A204.1 (cell line): ENCODE data around the gene AJUBA.

Experiments
- FAIRE-seq: peaks from 2 replicates; lab custom pipeline; 2012; peaks lifted over from hg19 to GRCh38; lab: Jason Lieb, UNC

AJUBA gene

DNA sequence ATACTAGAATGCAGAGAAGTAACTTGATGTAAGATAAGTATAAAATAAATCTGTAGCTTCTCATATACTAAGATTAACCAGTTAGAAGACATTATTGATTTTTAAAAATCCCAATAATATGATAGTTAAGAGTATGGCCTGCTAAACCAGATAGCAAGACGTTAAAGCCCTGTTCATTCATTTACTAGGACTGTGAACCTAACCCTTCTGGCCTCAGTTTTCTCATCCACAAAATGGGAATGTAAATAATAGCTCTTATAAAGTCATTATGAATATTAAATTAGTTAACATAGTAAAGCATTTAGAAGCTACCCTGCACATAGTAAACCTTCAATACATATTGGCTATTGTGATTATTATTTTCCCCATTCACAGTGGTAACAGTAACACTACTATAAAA is 47.2 kb downstream of the AJUBA start:
- FAIRE-seq: no peak

DNA sequence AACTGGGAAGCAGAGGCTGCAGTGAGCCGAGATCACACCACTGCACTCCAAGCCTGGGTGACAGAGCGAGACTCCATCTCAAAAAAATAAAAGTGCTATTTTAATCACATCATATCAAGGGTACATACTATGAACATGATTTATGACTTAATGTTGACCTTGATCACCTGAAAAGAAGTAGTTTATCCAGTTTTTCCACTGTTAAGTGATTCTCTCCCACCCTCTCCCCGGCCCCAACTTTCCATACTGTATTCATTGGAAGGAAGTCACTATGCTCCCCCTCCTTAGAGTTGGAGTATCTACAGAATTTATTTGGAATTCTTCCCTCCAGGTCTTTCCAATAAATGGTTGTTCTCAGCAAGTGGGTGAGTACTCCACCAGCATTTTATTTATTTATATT is 50.2 kb downstream of the AJUBA start:
- FAIRE-seq: no peak

DNA sequence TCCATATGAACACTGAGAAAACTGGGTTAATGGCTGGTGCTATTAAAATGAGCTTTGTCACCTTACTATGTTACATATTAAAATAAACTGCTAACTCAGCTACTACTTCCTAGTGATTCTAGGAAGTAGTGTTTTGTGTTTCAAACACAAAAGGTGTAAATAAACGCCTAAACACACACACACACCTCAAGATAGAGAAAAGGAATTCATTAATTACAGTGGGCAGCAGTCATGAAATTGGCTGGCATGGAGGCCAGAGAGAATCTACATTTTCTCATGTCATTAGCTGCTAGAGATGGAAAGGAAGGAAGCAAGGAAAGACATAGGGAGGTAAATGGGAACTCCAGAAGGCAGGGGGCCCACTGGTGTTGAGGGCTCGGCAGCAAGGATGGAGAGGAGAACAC is 52.4 kb downstream of the AJUBA start:
- FAIRE-seq: no peak

DNA sequence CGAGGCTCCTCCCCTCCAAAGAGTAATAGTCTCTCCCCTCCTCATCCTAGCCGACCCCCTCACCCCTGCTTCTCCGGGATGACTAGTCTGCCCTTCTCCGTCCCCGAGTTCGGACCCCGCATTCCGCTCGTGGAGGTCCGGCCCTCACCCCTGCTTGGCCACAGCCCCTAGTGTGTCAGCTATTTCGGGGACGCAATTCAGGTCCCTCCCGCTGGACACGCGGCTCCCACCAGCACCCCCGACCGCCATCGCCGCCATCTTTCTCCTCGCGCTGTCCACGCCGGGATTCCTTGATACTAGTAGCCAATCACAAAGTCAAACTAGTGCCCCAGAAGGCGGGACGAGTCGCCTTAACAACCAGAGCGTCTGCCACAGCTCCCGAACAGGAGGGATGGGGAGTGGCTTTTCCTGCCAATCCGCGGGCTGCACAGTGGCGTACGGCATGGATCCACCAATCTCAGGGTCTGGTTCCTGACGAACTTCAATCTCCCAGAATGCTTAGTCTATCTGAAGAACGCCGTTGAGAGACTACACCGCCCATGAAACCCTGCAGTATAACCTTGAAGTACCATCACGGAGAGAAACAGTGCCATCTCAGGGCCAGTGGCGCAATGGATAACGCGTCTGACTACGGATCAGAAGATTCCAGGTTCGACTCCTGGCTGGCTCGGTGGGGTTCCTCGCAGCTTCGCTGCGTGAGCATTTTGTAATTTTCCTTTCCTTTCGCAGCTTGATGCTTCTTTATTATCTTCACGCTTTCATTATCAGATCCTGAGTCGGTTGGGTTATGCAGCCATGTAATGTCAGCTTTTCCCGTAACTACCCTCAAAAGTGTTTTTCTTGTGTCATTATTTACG is 53.0 kb downstream of the AJUBA start, which contains the start of gene PRMT5:
PRMT5 (minus strand) TSS at position 273 of the 857 bp plus-strand sequence; CDS start at position 258, 15 bp downstream.
- FAIRE-seq: peak; percentile 98

DNA sequence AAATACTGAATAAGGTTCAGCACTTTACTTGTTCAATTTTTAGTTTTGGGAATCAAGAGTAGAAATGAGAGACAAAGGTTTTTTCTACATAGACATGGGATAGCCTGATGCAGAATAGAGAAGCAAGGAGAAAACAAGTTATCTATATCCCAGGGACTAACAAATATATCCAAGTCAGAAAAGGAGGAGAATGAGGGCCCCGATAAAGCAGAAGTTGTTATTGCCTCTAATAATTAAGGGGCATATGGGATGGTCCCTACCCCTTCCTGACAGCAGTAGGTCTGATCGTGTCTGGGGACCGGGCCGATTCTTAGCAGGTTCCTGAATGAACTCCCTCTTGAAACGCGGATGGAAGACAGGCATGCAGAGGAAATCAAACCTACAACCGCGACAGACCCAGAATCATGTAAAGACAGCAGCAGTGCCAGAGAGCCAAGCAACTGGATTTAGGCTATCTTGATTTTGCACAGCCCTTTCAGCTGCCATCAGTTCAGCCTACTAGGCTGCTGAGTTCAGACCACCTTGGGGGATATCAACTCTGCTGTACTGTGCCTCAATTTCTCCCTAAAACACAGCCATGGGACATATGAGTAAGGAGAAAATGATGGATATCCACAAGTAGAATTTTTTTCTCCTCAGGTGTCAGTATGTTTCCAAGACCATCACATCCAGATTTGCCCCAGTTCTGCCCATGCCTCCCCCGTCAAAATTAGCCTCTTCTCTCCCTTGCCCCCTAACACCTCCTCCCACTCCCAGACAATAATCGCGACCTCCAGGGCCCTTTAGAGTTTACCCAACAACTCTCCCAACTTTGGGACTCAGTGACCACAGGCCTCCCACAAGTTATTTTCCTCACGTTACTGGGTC is 53.9 kb downstream of the AJUBA start:
- FAIRE-seq: no peak

DNA sequence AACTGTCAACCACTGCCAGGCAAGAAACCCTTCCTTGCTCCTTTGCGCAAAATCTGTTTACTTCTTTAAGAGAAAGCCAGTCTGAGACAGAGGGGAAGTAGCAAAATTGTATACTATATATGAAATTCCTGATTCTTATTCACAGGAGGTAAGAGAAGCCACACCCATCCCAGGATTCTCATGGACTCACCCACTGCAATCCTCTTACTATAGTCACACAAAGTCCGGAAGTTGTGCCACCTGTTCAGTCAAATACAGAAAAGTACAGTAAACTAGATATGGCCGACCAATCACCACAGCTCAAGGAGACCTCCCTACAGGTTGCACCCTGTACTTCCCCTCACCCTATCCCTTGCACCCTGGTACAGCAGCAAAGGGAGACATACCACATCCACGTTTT is 56.0 kb downstream of the AJUBA start:
- FAIRE-seq: no peak

DNA sequence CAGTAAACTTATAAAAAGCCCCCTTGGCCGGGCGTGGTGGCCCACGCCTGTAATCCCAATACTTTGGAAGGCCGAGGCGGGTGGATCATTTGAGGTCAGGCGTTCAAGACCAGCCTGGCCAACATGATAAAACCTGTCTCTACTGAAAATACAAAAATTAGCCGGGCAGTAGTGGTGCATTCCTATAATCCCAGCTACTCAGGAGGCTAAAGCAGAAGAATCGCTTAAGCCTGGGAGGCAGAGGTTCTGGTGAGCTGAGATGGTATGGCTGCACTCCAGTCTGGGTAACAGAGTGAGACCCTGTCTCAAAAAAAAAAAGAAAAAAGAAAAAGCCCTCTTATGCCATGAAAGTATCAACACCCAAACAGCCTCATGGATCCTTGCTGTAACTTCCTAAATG is 56.8 kb downstream of the AJUBA start:
- FAIRE-seq: no peak

DNA sequence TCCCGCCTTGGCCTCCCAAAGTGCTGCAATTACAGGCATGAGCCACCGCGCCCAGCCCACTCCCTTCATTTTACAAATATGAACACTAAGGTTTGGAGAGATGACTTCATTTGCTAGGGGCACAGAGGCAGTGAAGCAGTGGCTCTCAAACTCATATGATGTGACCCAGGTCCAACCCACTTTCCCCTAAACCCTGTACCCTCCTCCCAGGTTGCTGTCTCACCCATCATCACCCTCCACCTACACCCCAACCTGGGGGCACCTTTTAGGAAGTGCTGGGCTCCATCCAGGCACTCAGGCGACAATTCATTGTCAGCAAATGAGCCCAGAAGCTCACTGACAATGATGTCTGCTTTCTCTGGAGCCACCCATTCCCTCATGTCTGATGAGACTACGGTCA is 58.6 kb downstream of the AJUBA start:
- no peak for FAIRE-seq

DNA sequence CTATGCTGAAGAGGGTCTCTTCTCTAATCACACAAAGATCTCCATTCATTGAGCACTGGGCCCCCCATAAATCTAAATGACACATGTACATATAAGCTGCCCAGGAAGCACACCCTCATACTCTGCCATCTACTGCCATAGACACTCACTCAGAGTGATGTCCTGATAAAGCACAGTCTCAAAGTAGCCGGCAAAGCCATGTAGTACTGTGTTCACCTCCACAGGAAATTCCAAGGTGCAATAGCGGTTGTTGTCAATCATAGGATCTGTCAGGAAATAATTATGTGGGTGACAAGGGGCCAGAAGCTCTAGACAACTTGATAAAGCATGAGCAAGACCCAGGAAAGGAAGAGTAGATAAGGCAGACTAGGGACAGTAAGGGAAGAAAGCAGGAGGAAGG is 60.1 kb downstream of the AJUBA start:
- no peak for FAIRE-seq
